DMS53 treated with DMSO at 0.1 percent for 48 hours (cell line): ENCODE data around the gene SLFN13.
"Not testable (repeated sequence)": the region's sequence is repeated elsewhere in the genome, so short reads cannot be mapped to it uniquely, and the experiment has no call there.

Source experiments
- DNase-seq: peaks from one replicate; lab custom pipeline; 2025; ENCODE audit not compliant: unreplicated experiment; lab: John Stamatoyannopoulos, UW

Gene SLFN13

GRCh38 chr17:35448214-35448898, at the start of gene SLFN13:
TSS of gene SLFN13 (minus strand) at chr17:35448766. CDS start at chr17:35445680, 3,086 bp downstream.
- peak; percentile 89 for DNase-seq

- no peak for DNase-seq
Measured at GRCh38 chr17:35496451-35497290, 48.1 kb upstream of the SLFN13 start.

GRCh38 chr17:35493040-35493439, 44.5 kb upstream of the SLFN13 start:
- DNase-seq = no peak

DNA sequence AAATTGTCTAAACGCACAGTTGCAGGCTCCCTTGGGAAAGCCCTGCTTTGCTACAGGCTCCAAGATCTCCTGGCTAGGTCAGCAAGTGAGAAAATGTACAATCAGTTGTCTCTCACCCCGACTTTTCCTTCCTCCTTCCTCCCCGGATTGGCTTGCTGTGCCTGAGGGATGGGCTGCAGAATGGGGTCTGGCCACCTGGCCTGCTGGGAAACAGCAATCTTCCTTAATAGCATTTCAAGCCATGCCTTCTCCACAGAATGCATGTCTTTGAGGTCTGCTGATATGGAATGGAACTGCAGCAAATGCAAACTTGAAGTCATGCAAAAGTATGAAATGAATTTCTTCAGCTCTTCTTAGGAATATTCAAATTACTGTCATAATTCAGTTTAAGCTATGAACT, 42.9 kb upstream of the SLFN13 start:
- no peak for DNase-seq

DNA sequence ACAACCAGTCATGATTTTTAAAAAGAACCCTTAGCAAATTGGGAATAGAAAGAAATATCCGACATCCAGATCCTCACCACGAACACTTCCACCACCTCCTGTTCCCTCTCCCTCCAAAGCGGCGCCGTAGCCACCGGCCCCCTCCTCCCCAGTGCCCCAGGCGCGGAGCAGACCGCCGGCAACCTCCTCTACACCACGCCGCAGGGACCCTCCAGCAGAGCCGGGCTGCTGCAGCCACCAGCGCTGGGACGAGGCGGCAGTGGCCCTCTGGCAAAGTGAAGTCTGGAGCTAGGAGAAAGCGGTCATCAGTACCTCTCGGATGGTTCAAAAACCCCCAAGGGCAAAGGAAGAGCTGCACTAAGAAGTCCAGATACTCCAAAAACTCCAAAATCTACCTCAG, 41.4 kb upstream of the SLFN13 start:
- DNase-seq = no peak

DNA sequence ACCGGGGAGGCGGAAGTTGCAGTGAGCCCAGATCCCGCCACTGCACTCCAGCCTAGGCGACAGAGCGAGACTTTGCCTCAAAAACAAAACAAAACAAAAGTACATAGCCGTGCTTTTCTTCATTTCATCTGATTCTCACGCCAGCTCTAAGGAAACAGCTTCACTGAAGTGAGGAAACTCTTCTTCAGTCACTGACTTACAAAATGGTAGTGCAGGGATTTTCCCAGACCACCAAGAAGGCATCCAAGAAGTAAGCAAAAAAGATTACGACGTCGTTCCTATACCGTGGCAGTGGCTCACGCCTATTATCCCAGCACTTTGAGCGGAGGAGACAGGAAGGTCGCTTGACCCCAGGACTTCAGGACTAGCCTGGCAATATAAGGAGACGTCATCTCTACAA, 40.4 kb upstream of the SLFN13 start:
- DNase-seq = no peak

DNA sequence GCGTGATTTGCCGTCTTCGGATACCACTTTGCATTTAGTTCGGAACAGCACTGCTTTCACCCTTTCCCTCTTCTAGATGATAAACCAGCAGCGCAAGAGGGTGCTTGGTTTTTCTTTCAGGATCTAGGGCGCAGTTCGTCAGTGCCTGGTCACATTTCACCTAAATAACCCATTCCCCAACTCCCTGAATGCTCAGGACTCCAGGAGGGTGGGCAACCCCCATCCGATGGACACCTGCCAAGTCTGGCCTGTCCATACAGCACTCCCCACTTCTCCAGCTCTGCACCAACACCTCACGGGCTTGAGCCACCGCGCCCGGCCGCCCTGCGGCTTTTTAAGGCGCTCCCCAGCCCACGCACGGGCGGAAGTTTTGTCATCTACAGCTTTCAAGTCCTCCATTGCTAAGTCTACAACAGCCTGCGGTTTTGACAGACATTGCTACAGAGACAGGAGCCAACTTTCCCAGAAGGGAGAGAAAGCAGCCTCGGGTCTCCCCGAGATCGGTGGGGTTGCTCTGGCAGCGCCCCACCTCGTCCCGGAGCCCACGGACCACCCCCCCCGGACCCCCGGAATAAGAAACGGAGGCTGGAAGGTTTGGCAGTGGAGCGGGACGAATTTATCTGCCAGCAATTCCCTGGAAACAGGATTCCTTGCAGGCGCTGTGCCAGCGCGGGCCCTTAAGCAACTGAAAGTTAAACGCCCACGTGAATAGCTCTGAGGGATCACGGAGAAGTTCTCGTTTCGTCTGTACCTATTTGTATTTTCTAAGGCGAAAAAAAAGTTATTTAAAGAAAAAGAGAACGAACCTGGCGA, 38.6 kb upstream of the SLFN13 start:
- no peak for DNase-seq

GRCh38 chr17:35479271-35479670, 30.7 kb upstream of the SLFN13 start:
- DNase-seq = no peak

- DNase-seq = no peak
Measured at GRCh38 chr17:35477248-35477647, 28.7 kb upstream of the SLFN13 start.

- no peak for DNase-seq
Measured at GRCh38 chr17:35476283-35476820, 27.8 kb upstream of the SLFN13 start.

DNA sequence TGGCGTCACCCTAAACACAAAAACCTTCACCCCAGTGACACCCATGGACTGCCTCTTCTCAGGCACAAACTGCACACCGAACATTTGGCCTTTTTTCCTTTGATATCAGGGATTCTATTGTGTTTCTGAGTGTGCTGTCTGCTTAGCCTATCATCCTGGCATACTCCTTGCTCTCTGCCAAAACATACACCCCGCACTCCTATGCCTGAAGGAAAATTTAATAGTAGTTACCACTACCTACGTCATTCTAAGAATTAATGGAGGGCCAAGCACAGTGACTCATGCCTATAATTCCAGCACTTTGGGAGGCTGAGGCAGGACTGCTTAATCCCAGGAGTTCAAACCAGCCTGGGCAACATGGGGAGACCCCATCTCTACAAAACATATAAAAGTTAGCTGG, 19.9 kb upstream of the SLFN13 start:
- no peak for DNase-seq

- no peak for DNase-seq
Measured at GRCh38 chr17:35467824-35468223, 19.3 kb upstream of the SLFN13 start.

DNA sequence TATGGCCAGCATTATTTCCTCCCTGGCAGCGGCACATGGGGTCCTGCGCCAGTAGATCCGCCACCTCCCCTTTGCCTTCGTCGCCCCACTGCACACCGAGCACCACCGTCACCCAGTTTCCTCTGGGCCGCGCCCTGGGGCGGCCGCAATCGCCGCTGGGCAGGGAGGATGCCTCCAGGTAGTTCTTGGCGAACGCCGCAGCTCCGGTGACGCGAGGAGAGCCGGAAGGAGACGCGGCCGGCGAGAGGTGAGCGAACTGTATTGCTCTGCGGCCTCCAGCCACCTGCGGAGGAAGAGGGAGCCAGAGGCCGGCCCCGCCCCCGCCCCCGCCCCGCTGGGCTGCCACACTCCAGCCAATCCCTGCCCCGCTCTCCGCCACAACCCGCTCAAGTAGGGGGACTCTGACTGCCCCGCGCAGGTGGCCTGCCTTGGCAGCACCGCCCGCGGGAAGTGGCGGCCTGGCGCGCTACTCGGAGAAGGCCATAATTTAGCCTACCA, 11.8 kb upstream of the SLFN13 start:
- peak; percentile 83 for DNase-seq

DNA sequence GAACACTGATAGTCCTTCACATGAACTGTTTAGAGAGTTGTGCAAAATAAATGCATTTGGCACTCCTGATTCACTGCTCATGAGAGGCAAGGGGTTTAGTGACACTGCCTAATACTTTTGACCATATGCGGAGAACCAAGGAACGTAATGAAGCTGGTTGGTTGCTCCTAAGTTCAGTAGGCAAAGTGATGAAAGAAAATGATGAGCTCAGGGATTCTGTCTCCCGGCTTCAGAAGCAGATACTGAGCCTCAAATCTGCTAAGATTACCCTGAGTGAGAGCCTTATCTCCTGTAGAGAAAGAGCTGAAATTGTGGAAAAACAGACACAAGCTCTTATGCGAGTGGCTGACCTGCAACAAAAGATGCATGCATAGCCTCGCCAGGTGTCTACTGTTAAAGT, 5.5 kb upstream of the SLFN13 start:
- not testable (repeated sequence) for DNase-seq

DNA sequence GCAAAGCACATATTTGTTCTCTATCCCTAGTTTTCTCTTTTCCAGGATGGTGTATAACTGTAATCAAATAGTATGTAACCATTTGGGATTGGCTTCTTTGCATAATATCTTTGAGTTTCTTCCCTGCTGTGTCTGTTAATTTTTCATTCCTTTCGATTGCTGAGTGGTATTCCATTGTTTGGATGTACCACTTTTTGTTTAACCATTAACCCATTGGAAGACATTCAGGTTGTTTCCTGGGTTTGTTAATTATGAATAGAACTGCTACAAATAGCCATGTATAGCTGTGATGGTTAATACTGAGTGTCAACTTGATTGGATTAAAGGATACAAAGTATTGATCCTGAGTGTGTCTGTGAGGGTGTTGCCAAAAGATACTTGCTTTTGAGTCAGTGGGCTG, 4.6 kb upstream of the SLFN13 start:
- DNase-seq = no peak

- peak; percentile 30 for DNase-seq
Measured at GRCh38 chr17:35449371-35449931, 885 bp upstream of the SLFN13 start.

- no peak for DNase-seq
Measured at GRCh38 chr17:35448899-35449227, 297 bp upstream of the SLFN13 start.

- DNase-seq = no peak
Measured at GRCh38 chr17:35447499-35447898, 1.1 kb downstream of the SLFN13 start.

DNA sequence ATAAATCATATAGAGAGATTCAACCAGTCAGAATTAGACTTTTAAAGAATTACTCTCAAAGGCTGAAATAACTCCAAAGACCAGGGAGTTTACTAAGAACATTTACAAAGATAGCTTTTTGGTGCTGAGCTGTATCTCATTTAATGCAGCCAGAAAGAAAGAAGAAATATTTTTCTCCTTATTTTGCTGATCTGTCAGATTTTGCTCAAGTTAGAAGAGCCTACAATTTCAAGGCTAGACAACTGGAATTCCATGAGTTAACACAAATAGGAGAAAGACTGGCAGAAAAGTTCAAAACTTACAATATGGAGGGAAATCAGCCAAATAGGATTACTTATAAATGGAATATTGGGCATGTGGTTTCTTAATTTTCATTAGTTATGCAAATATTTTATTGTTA, 10.1 kb downstream of the SLFN13 start:
- DNase-seq = no peak

DNA sequence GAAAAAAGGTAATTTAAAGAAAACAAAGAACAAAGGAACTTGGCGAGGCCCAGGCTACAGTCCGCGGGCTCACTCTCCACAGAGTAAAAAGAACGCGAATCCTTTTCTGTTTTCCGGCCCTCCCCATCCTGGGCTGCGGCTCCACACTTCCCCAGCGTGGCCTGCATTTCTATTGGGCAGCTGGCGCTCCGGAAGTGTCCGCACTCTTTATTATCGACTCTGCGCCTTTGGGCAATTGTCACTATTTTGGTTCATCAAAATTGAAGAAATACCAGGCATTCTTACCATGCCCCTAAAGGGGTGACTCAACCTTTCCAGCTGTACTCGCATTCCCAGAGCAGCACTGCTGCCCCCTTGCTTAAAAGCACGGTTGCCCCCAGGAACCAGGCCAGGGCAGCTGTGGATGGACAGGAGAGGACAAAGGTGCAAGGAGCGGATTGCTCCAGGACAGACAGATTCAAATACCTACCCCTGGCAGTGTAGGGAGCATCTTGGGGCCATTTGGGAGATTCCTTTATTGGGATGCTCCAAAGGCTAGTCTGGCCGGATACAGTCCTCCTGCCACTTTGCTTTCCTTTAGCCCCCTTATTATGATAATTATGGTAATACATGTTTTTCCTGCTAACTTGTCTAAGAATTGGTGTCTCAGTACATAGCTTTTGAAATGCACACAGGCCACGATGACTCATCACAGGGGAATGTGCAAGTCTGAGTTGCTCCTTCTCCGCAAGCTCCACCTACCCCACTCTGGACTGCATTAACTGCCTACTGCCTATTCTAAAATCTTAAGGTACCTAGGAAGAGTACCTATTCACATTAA, 15.3 kb downstream of the SLFN13 start:
- DNase-seq = peak; percentile 14
